K562 (cell line): ENCODE measurements around the gene IL34. TPM values are rescaled to one million over a fixed set of nuclear protein-coding genes. Genes with fewer than 3 reads are reported as not detected.

Source experiments
- ATAC-seq: fragments of 200-7000 bp; cut with Tn5 transposase; 3 replicates; pipeline ENCODE4 v1.9.1; 2020; ENCODE audit warnings: moderate library complexity
- BruUV-seq: library from RNA; stranded (reverse); fragments of 400-500 nt; replicated peaks from 2 replicates; lab custom pipeline; 2021; lab: Mats Ljungman, UMichigan
- CTCF ChIA-PET: fragments of 300-600 bp; formaldehyde crosslinking; extraction: SDS; loops from one replicate; lab custom pipeline; 2021; ENCODE audit warnings: low intra/inter-chr PET ratio; lab: Yijun Ruan, JAX
- POLR2A ChIA-PET: fragments of 300-600, 350-650 bp; sonication (Branson Sonifier 250); formaldehyde crosslinking; extraction: SDS; loops from one replicate; lab custom pipeline; 2021; ENCODE audit warnings: antibody characterized with exemption, inconsistent platforms; lab: Yijun Ruan, JAX
- DNase-seq, 4 experiments: peaks; one replicate each; pipeline versions ENCODE4 v3.0.0 to v3.0.0-alpha.2; 2011 to 2018; ENCODE audit warnings: low spot score in 3 of 4, mixed read lengths in 3 of 4; ENCODE audit errors: extremely low read depth in 1 of 4
- FAIRE-seq: peaks from 2 replicates; lab custom pipeline; 2011; peaks lifted over from hg19 to GRCh38; lab: Jason Lieb, UNC
- H2AFZ ChIP-seq: 2 replicates; pipeline ENCODE4 v1.6.0; 2011; ENCODE audit warnings: low read depth, low read length, control low read depth, inconsistent platforms
- H3K27ac ChIP-seq: fragments of 200-600 bp; 3 replicates; pipeline ENCODE4 v1.8.0; 2011; ENCODE audit warnings: low read depth, mild to moderate bottlenecking, control low read depth, inconsistent platforms, low read length, moderate library complexity, mixed read lengths; ENCODE audit errors: extremely low read depth
- H3K27me3 ChIP-seq, 2 experiments: fragments of 300-600 bp in 1 of 2; 2 replicates in 1 of 2; 3 replicates in 1 of 2; pipeline versions ENCODE4 v1.6.0 to v1.8.0; 2011; ENCODE audit warnings: inconsistent platforms in 2 of 2, low read length in 2 of 2, mild to moderate bottlenecking in 1 of 2, mixed read lengths in 1 of 2, moderate library complexity in 1 of 2; ENCODE audit not compliant: control insufficient read depth in 2 of 2, insufficient read depth in 2 of 2
- H3K36me3 ChIP-seq: fragments of 300-600 bp; 3 replicates; pipeline ENCODE4 v1.8.0; 2011; ENCODE audit warnings: mild to moderate bottlenecking, low read length, inconsistent platforms; ENCODE audit not compliant: control insufficient read depth, insufficient read depth
- H3K4me1 ChIP-seq, 2 experiments: fragments of 200-600 bp in 1 of 2; replicated peaks in 1 of 2; 2 replicates in 1 of 2; 3 replicates in 1 of 2; pipeline versions ENCODE4 v1.5.1 to v1.8.0; 2011; ENCODE audit warnings: inconsistent platforms in 2 of 2, low read length in 2 of 2, mild to moderate bottlenecking in 1 of 2, mixed read lengths in 1 of 2, moderate library complexity in 1 of 2; ENCODE audit not compliant: control insufficient read depth in 2 of 2, insufficient read depth in 2 of 2
- H3K4me2 ChIP-seq: 2 replicates; pipeline ENCODE4 v1.6.1; 2011; ENCODE audit warnings: low read length, control low read depth, inconsistent platforms, mixed read lengths; ENCODE audit not compliant: insufficient read depth
- H3K4me3 ChIP-seq: fragments of 200-600 bp; sonication (generic), shearing (Covaris generic); 2 replicates; pipeline ENCODE4 v1.5.1; 2016; ENCODE audit warnings: control low read depth, inconsistent platforms
- H3K79me2 ChIP-seq: fragments of 200-600 bp; 3 replicates; pipeline ENCODE4 v1.8.0; 2011; ENCODE audit warnings: low read length, inconsistent platforms; ENCODE audit not compliant: control insufficient read depth, insufficient read depth
- H3K9ac ChIP-seq, 2 experiments: 2 replicates each; pipeline versions ENCODE4 v1.6.0 to v1.6.1; 2011; ENCODE audit warnings: low read depth in 2 of 2, low read length in 2 of 2, control low read depth in 1 of 2, inconsistent platforms in 1 of 2, mild to moderate bottlenecking in 1 of 2, mixed read lengths in 1 of 2; ENCODE audit not compliant: insufficient read depth in 1 of 2
- H3K9me1 ChIP-seq: one replicate; pipeline ENCODE4 v1.6.0; 2011; ENCODE audit warnings: inconsistent platforms, mild to moderate bottlenecking, low read length, moderate library complexity; ENCODE audit not compliant: control insufficient read depth, insufficient read depth
- H3K9me3 ChIP-seq: replicated peaks from 2 replicates; pipeline ENCODE4 v1.5.1; 2011; ENCODE audit warnings: low read depth, low read length, inconsistent platforms; ENCODE audit not compliant: control insufficient read depth, insufficient read depth
- H4K20me1 ChIP-seq: replicated peaks from 2 replicates; pipeline ENCODE4 v1.6.1; 2011; ENCODE audit warnings: low read length, inconsistent platforms, mixed read lengths; ENCODE audit not compliant: control insufficient read depth, insufficient read depth
- CCAR2 ChIP-seq: fragments of 200-400 bp; formaldehyde crosslinking; IDR thresholded peaks from 2 replicates; pipeline ENCODE4 v1.6.1; 2017; ENCODE audit warnings: mild to moderate bottlenecking, low read depth, low read length
- CTBP1 ChIP-seq: fragments of 450-650 bp; IDR thresholded peaks from 2 replicates; pipeline ENCODE4 v1.6.1; 2016; ENCODE audit warnings: borderline replicate concordance
- KAT8 ChIP-seq: fragments of 450-650 bp; IDR thresholded peaks from 2 replicates; pipeline ENCODE4 v1.6.1; 2016; ENCODE audit warnings: low read depth, mild to moderate bottlenecking
- KLF1 ChIP-seq: fragments of 450-650 bp; IDR thresholded peaks from 2 replicates; pipeline ENCODE4 v1.6.1; 2016; ENCODE audit warnings: missing genetic modification characterization, missing compliant biosample characterization
- MECOM ChIP-seq: fragments of 250-450 bp; sonication (Bioruptor Pico); IDR thresholded peaks from 2 replicates; pipeline ENCODE4 v1.8.0; 2022; ENCODE audit warnings: inconsistent platforms
- NFE2 ChIP-seq: IDR thresholded peaks from 2 replicates; pipeline ENCODE4 v1.6.1; 2014; ENCODE audit warnings: antibody characterized with exemption, low read depth
- PHB ChIP-seq: fragments of 250-450 bp; sonication (Bioruptor Pico); IDR thresholded peaks from 2 replicates; pipeline ENCODE4 v1.5.0; 2021
- RBM22 ChIP-seq: fragments of 200-400 bp; formaldehyde crosslinking; IDR thresholded peaks from 2 replicates; pipeline ENCODE4 v1.6.1; 2018; ENCODE audit warnings: low read length, low read depth; ENCODE audit not compliant: poor library complexity, severe bottlenecking
- SNIP1 ChIP-seq: fragments of 450-650 bp; IDR thresholded peaks from 2 replicates; pipeline ENCODE4 v1.7.1; 2017; ENCODE audit warnings: low read depth, mild to moderate bottlenecking
- SOX6 ChIP-seq: fragments of 450-650 bp; IDR thresholded peaks from 2 replicates; pipeline ENCODE4 v1.6.1; 2014; ENCODE audit warnings: mild to moderate bottlenecking
- ZNF785 ChIP-seq: fragments of 250-450 bp; sonication (Bioruptor Pico); IDR thresholded peaks from 2 replicates; pipeline ENCODE4 v1.4.0; 2020; ENCODE audit warnings: mild to moderate bottlenecking
- WGBS: fragments of 100-300 bp; shearing (Covaris generic); methylation state at CpG from one replicate; pipeline ENCODE4 v1.1.6; 2016; ENCODE audit warnings: low coverage, mixed read lengths; ENCODE audit not compliant: insufficient coverage; ENCODE audit errors: missing lambda C conversion rate; 5-methylcytosine and 5-hydroxymethylcytosine counted together
- in situ Hi-C: fragments of 300-500 bp; cut with MboI; formaldehyde crosslinking; loops from 4 replicates; pipeline ENCODE4 v1.15.0; 2018; ENCODE audit warnings: inconsistent platforms, mixed read lengths
- intact Hi-C: fragments of 100-400 bp; cut with micrococcal nuclease; formaldehyde crosslinking; loops from 2 replicates; pipeline ENCODE4 v1.14.2; 2022
- polyA plus RNA-seq, 8 experiments: library from polyadenylated mRNA; depleted of rRNA in 4 of 8; stranded (reverse) in 5 of 8; unstranded in 3 of 8; fragments of >200 nt; fragmentation: Nextera tagmentation in 2 of 8; fragmentation: Illumina TruSeq in 1 of 8; extraction: Ambion mirVana in 2 of 8; extraction: Trizol in 1 of 8; gene quantifications; 2 replicates each; pipeline versions ENCODE4 v1.2.1 to v1.2.3, GENCODE V29; 2011 to 2014; ENCODE audit warnings: inconsistent platforms in 1 of 8, missing spikeins in 1 of 8
- total RNA-seq, 7 experiments: library from RNA; depleted of rRNA in 6 of 7; stranded (reverse); fragments of >200 nt in 6 of 7; fragmentation: Illumina TruSeq in 2 of 7; extraction: Trizol in 2 of 7; gene quantifications; 2 replicates each; pipeline versions ENCODE4 v1.2.1 to v1.2.3, GENCODE V29; 2011 to 2021; ENCODE audit warnings: low replicate concordance in 1 of 7
- TF ChIP-seq, protein P1 (sequence below): sonication (generic); formaldehyde crosslinking; IDR thresholded peaks from 2 replicates; pipeline ENCODE4 v1.8.1; 2023; ENCODE audit warnings: missing genetic modification reagents, mild to moderate bottlenecking, borderline replicate concordance
- TF ChIP-seq, protein P2 (sequence below): sonication (generic); formaldehyde crosslinking; IDR thresholded peaks from 2 replicates; pipeline ENCODE4 v1.8.1; 2023; ENCODE audit warnings: mild to moderate bottlenecking, missing genetic modification reagents
- TF ChIP-seq, protein P3 (sequence below): sonication (generic); formaldehyde crosslinking; IDR thresholded peaks from 2 replicates; pipeline ENCODE4 v1.8.1; 2023; ENCODE audit warnings: mild to moderate bottlenecking, missing genetic modification reagents
- TF ChIP-seq, protein P4 (sequence below): fragments of 250-450 bp; sonication (Bioruptor Pico); IDR thresholded peaks from 2 replicates; pipeline ENCODE4 v1.4.0; 2020; ENCODE audit warnings: mild to moderate bottlenecking, moderate library complexity

The IL34 gene
- total and polyA plus RNA-seq, 9 of the 15 experiments (the other 6 are each of a cell fraction or from before 2014, with no cell fraction given), result 0.07 to 0.18 (median 0.10) TPM; not detected in 6

DNA sequence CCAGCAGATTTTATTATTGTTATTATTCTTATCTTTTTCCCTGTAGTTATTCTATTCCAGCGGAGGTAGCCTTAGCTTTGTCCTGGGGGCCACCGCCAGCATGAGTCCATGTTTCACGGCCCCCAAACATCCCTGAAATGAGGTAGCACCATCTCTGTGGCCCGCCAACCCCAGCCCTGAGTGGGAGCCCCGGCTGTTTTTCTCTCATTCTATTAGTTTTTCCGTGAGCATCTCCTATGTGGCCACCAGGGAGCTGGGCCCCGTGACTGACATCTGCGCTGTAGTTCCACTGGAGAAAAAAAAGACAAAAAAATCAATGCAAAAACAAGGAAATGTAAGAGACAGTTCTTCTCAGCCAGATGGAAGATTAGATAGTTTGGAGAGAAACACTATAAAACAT lies 43.5 kb upstream of the IL34 start:
- ATAC-seq, result peak; percentile 44; the same call in 1 of the 3 replicates
- no TSS peak for BruUV-seq
- no peak for FAIRE-seq
- TF ChIP-seq, protein P1, sequence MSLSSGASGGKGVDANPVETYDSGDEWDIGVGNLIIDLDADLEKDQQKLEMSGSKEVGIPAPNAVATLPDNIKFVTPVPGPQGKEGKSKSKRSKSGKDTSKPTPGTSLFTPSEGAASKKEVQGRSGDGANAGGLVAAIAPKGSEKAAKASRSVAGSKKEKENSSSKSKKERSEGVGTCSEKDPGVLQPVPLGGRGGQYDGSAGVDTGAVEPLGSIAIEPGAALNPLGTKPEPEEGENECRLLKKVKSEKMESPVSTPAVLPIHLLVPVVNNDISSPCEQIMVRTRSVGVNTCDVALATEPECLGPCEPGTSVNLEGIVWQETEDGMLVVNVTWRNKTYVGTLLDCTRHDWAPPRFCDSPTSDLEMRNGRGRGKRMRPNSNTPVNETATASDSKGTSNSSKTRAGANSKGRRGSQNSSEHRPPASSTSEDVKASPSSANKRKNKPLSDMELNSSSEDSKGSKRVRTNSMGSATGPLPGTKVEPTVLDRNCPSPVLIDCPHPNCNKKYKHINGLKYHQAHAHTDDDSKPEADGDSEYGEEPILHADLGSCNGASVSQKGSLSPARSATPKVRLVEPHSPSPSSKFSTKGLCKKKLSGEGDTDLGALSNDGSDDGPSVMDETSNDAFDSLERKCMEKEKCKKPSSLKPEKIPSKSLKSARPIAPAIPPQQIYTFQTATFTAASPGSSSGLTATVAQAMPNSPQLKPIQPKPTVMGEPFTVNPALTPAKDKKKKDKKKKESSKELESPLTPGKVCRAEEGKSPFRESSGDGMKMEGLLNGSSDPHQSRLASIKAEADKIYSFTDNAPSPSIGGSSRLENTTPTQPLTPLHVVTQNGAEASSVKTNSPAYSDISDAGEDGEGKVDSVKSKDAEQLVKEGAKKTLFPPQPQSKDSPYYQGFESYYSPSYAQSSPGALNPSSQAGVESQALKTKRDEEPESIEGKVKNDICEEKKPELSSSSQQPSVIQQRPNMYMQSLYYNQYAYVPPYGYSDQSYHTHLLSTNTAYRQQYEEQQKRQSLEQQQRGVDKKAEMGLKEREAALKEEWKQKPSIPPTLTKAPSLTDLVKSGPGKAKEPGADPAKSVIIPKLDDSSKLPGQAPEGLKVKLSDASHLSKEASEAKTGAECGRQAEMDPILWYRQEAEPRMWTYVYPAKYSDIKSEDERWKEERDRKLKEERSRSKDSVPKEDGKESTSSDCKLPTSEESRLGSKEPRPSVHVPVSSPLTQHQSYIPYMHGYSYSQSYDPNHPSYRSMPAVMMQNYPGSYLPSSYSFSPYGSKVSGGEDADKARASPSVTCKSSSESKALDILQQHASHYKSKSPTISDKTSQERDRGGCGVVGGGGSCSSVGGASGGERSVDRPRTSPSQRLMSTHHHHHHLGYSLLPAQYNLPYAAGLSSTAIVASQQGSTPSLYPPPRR (CRISPR knock-in tag), result no peak
- no peak for TF ChIP-seq SNIP1
- TF ChIP-seq, protein P2, sequence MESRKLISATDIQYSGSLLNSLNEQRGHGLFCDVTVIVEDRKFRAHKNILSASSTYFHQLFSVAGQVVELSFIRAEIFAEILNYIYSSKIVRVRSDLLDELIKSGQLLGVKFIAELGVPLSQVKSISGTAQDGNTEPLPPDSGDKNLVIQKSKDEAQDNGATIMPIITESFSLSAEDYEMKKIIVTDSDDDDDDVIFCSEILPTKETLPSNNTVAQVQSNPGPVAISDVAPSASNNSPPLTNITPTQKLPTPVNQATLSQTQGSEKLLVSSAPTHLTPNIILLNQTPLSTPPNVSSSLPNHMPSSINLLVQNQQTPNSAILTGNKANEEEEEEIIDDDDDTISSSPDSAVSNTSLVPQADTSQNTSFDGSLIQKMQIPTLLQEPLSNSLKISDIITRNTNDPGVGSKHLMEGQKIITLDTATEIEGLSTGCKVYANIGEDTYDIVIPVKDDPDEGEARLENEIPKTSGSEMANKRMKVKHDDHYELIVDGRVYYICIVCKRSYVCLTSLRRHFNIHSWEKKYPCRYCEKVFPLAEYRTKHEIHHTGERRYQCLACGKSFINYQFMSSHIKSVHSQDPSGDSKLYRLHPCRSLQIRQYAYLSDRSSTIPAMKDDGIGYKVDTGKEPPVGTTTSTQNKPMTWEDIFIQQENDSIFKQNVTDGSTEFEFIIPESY, result no peak
- TF ChIP-seq, protein P3, sequence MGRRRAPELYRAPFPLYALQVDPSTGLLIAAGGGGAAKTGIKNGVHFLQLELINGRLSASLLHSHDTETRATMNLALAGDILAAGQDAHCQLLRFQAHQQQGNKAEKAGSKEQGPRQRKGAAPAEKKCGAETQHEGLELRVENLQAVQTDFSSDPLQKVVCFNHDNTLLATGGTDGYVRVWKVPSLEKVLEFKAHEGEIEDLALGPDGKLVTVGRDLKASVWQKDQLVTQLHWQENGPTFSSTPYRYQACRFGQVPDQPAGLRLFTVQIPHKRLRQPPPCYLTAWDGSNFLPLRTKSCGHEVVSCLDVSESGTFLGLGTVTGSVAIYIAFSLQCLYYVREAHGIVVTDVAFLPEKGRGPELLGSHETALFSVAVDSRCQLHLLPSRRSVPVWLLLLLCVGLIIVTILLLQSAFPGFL (CRISPR knock-in tag), result no peak
- TF ChIP-seq, protein P4, sequence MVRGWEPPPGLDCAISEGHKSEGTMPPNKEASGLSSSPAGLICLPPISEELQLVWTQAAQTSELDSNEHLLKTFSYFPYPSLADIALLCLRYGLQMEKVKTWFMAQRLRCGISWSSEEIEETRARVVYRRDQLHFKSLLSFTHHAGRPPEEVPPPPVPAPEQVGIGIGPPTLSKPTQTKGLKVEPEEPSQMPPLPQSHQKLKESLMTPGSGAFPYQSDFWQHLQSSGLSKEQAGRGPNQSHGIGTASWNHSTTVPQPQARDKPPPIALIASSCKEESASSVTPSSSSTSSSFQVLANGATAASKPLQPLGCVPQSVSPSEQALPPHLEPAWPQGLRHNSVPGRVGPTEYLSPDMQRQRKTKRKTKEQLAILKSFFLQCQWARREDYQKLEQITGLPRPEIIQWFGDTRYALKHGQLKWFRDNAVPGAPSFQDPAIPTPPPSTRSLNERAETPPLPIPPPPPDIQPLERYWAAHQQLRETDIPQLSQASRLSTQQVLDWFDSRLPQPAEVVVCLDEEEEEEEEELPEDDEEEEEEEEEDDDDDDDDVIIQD (CRISPR knock-in tag), result no peak
- TF ChIP-seq RBM22, result no peak
- no peak for TF ChIP-seq MECOM (CRISPR knock-in tag)
- no peak for TF ChIP-seq KAT8
- TF ChIP-seq CCAR2, result no peak
- TF ChIP-seq KLF1 (tag), result no peak
- no peak for TF ChIP-seq ZNF785 (CRISPR knock-in tag)
- TF ChIP-seq SOX6, result no peak
- TF ChIP-seq CTBP1, result no peak
- TF ChIP-seq PHB (CRISPR knock-in tag), result no peak
- TF ChIP-seq NFE2, result no peak

More for the DNA sequence above, 43.5 kb upstream of the IL34 start:
- in situ Hi-C loops, result no loop called here
- intact Hi-C loops, result no loop called here
- ChIA-PET POLR2A (interaction anchor here (0.9 to 1.7 kb wide), 4 partner anchors 11 to 30 kb away, joined by 4 to 6 read pairs (median 6); no protein-coding TSS in a partner anchor), CTCF (no interaction called here)
- H3K27ac ChIP-seq, result no peak overlapping the region
- H3K4me1 ChIP-seq, result peaks cover 0 to 3% of the 10 kb centered on the region in 2 experiments; a peak in 1 of 5 replicates
- no peaks in the 10 kb centered on the region for H3K36me3 ChIP-seq
- 6% methylated on average over 8 of the region's 8 CpGs for WGBS
- DNase-seq, result no peak
- H3K79me2 ChIP-seq, result no peaks in the 10 kb centered on the region
- H3K4me2 ChIP-seq, result no peak overlapping the region
- peaks cover 14 to 36% of the 10 kb centered on the region in 2 experiments for H3K27me3 ChIP-seq
- H3K9ac ChIP-seq, result no peak overlapping the region
- H2AFZ ChIP-seq, result no peak overlapping the region
- H3K9me3 ChIP-seq, result no peaks in the 10 kb centered on the region
- no peak overlapping the region for H3K4me3 ChIP-seq
- peaks cover 3% of the 10 kb centered on the region; the same call in 1 of the 2 replicates for H4K20me1 ChIP-seq
- H3K9me1 ChIP-seq, result no peaks in the 10 kb centered on the region
